Stimulated activated CD4-positive, alpha-beta T cell treated with anti-CD3 and anti-CD28 coated beads, Interleukin-15, amount 100 ng/mL, for 48 hours (primary cell): Measurements from ENCODE around the gene USP32.
"Not testable (repeated sequence)": the region's sequence is repeated elsewhere in the genome, so short reads cannot be mapped to it uniquely, and the experiment has no call there.

Source experiments
- DNase-seq, 2 donors: peaks; one replicate each; pipeline ENCODE4 v3.0.0-alpha.2; 2020; ENCODE audit warnings: low read depth in 2 of 2

The USP32 gene

DNA sequence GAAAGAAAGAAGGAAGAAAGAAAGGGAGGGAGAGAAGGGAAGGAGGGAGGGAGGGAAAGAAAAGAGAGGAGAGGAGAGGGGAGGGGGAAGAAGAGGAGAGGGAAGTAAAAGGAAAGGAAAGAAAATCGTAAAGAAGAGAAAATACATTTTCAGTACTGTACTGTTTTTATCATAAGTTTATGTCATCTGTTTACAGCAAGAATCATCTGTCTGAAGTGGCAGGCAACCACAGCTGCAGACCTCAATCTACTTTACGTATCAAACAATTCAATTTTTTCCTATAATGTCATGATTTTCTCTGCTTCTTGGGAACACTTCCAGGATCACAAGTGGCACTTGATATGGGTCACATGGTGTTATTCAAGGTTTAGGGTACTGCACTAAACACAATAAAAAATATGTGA is 58.3 kb downstream of the USP32 start:
- DNase-seq = no peak

DNA sequence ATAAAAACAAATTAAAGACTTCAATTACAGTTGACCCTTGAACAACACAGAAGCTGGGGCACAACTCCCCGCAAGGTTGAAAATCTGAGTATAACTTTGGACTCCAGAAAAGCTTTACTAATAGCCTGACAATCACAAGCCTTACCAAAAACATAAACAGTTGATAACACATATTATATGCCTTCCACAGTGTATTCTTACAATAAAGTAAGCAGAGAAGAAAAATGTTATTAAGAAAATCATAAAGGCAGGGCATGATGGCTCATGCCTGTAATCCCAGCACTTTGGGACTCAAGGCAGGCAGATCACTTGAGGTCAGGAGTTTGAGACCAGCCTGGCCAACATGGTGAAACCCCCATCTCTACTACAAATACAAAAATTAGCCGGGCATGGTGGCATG is 58.9 kb downstream of the USP32 start:
- not testable (repeated sequence) for DNase-seq

DNA sequence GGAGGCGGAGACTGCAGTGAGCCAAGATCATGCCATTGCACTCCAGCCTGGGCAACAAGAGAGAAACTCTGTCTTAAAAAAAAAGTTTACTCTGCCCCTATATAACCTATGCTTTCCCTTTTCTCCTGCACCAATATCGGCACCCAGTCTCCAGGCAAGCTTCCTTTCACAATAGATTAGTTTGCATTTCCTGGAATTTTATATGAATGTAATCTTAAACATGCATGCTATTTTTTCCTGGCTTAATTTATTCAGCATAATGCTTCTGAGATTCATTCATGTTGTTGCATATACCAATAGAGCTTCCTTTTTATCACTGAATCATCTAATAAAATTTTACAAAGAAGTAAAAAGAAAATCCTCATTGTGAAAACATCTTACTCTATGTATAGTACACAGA is 59.4 kb downstream of the USP32 start:
- DNase-seq = no peak

DNA sequence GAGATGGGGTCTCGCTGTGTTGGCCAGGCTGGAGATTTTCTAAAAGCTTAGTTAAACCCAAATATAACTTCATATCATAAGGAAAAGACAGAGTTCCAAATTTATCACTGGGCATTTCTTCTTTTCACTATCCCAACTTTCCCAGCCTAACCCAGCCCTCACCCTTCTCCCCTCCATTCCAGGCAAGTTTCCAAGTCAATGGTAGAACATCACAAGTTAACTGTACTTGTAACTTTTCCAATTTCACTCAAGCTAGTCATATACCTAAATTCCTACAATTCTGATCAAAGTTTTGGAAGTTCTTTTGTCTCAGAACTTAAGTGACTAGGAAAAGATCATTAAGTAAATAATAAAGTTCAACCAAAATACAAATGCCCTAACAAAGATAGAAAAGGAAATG is 61.2 kb downstream of the USP32 start:
- no peak for DNase-seq

DNA sequence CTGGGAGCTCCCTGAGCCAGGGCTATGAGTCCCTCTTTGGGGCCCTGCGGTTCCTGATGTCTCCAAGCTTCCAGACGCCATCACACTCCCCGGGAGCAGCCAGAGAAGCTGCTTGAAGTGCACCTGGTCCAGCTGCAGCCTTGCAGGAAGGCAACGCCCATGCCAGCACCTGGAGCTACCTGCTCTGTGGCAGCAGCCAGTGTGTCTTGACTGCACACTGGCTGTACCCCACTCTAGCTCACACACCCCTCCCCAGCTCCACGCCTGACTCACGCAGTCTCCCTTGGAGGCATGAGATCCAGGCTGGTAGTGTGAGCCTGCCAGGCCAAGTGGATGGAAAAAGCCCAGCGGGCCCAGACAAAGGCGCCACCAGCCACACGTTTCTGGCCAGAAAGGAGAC is 63.3 kb downstream of the USP32 start:
- DNase-seq = no peak

DNA sequence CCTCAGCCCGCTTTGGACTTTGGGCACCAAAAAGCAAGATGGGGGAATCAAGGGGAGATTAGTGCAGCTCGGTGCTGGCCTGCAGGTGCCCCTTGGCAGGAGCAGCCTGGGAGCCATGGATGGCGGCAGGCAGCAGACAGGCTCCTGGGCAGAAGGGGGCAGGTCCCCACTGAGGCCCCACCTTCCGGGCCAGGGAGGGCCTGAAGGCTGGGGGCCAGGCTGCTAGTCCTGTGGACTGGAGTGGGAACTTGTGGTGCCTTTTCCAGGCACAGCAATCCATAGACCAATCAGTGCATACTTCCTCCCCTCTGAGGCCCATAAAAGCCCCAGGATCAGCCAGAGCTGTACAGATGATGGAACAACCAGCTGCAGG is 64.0 kb downstream of the USP32 start:
- DNase-seq = no peak

DNA sequence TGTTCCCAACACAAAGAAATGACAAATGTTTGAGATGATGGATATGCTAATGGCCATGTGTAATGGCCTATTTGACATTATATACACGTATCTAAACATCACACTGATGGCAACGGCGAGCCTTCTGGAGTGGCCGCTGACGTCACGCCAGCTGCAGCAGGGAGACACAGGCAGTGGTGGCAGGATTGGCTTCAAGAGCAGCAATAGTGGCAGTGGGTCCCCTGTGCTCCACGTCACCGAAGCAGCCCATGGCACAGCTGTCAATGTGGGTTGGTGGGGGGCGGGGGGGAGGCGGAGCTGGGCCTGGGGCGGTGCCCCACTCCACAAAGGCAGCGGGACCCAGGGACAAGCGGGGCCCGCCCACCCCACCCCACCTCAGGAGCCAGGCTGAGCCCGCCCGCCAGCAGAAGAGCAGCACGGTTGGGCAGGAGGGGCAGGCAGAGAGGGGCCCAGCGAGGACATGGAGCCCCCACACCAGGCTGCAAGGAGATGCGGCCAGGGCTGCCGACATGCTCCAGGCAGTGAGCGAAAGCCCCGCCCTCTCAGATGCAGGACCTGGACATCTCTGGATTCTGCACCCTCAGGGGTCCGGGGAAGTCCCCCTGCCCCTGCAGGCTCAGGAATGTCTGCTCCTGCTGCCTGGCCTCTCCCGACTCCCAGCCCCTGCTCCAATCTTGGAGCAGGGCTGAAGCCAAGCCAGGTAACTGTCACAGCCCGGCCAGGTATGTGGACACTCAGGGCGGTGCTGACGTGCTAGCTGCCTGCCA is 64.6 kb downstream of the USP32 start:
- no peak for DNase-seq

DNA sequence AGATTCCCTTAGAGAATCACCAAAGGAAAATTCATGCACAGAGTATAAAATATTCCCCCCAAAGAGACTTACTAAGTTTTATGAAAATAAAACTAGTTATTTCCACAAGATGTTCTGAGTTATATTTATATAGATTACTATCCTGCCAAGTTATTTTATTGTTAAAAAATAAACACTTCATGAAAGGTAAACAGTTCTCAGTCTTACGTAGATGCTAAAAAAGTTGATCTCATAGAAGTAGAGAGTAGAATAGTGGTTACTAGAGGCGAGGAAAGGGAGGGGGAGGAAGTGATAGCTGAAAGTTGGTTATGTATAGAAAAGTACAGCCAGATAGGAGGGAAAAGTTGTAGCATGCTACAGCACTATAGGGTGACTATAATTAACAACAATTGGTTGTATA is 65.2 kb downstream of the USP32 start:
- DNase-seq = no peak

DNA sequence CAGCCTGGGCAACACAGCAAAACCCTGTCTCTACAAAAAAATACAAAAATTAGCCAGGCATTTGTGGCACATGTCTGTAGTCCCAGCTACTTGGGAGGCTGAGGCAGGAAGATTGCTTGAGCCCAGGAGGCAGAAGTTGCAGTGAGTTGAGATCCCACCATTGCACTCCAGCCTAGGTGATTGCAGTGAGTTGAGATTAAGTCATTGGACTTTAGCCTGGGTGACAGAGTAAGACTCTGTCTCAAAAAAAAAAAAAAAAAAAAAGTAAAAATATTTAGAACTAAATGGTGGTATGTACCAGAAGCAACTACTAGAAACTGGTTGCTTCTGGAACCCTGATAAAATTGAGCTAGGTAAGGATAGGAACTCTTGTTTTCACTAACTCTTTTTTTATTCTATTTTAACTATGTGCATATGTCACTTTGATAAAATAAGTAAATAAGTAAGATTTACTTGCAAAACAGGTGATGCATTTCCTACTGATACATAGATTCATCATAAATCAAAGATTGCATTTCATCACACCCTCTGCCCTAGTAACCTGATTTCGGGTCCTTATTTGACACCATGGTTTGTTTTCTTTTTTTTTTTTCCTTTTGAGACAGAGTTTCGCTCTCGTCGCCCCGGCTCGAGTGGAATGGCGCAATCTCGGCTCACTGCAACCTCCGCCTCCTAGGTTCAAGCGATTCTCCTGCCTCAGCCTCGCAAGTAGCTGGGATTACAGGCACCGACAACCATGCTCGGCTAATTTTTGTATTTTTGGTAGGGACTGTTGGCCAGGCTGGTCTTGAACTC is 66.0 kb downstream of the USP32 start:
- DNase-seq = no peak

DNA sequence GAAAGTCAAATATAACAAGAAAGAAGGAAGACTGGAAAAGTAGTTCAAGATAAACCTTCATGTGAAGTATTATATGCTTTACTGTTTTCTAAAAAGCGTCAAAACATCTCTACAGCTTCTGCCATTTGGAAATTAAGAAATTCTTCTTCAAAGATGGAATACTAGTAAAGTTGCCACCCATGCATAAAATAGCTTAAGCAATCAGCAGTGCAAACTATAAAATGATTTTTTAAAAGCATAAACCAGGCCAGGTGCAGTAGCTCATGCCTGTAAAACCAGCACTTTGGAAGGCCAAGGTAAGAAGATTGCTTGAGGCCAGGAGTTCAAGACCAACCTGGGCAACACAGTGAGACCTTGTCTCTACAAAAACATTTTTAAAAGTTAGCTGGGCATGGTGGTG is 68.2 kb downstream of the USP32 start:
- DNase-seq = no peak

DNA sequence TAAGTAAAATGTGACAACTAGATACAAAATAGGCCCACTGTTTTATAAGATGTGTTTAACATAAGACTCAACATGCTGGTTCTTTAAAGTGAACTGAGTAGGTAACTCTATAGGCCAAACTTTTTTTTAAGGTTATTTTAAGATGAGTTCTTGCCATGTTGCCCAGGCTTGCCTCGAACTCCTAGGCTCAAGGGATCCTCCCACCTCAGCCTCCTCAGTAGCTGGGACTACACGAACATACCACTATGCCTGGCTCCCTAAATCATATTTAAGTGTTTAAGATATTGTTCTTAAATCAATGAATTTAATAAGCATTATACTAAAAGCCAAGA is 69.9 kb downstream of the USP32 start:
- DNase-seq = no peak

DNA sequence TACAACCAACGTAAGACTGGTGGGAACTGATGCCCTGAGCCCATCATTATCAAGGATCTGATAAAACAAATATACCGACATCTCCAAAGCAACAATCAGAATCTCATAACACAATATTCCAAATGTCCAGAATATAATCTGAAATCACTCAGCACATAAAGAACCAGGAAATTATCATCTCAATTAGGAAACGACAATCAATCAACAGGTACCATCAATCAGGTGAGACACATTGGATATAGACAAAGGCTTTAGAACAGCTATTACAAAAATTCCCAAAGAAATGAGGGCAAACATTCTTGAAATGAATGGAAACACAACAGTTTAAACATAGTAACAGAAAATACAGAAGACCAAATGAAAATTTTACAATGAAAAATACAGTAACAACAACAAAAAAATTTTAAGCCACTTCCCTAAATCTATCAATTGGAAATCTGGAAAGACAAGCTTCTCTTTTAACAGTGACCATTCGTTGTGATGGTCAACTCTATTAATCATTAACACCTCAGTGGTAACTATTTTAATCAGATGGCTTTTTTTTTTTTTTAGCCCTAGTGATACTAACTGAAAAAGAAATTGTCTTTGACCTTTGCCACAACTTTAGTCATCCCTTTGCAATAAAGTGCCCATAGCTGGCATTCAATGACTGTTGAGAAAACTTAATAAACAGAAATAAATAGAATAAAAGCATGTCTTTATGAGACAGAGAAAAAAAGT is 70.4 kb downstream of the USP32 start:
- no peak for DNase-seq

DNA sequence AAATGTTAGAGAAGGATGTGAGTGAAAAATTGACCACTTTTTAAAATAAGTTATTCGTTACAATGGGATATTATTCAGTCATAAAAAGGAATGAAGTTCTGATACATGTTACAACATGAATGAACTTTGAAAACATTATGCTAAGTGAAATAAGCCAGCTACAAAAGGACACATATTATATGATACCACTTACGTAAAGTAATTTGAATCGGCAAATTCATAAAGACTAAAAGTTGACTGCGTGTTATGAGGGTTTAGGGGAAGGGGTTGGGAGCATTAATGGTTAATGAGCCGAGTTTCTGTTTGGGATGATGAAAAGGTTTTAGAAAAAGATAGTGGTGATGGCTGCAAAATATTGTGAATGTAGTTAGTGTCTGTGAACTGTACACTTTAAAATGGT is 73.1 kb downstream of the USP32 start:
- no peak for DNase-seq

DNA sequence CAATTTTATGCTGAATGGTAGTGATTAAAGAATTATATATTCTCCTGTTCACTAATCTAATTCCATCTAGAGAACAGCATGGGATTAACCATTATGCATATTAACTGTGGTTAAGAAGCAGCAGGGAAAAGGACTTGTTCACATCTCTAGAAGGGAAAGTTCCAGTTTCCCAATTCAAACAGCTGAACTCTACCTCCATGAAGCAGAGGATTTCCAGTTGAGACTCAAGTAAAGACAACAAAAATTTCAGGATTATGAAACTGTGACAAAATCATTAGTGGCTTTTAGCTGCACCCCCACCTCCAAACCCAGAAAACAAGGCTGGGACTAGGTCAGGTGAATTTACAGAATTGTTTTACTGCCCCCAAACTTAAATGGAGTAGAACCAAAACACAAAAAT is 73.6 kb downstream of the USP32 start:
- no peak for DNase-seq

DNA sequence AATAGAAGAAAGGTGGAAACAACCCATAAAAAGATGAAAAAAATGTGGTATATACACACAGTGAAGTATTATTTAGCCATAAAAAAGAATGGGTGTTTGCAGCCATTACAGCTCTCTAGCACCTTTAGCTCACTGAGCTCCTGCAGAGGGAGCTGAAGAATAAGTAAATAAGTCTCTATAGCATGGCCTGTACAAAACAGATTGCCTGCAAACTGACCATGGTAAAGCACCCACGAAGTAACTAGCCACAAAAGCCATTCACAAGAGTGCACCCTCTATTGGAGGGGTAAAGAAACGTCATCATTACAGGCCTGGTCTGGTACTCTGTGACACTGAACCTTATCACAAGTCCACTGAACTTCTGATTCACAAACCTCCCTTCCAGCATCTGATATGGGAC is 76.3 kb downstream of the USP32 start:
- no peak for DNase-seq

DNA sequence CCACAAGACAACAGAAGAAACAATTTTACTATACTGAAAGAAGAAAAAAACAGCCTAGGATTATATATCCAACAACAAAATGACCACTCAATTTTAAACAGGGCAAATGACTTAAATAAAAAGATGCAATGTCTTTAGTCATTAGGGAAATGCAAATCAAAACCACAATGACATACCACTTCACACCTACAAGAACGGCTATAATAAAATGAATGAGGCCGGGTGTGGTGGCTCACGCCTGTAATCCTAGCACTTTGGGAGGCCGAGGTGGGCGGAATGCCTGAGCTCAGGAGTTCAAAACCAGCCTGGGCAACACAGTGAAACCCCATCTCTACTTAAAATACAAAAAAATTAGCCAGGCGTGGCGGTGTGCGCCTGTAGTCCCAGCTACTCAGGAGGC is 77.0 kb downstream of the USP32 start:
- not testable (repeated sequence) for DNase-seq

DNA sequence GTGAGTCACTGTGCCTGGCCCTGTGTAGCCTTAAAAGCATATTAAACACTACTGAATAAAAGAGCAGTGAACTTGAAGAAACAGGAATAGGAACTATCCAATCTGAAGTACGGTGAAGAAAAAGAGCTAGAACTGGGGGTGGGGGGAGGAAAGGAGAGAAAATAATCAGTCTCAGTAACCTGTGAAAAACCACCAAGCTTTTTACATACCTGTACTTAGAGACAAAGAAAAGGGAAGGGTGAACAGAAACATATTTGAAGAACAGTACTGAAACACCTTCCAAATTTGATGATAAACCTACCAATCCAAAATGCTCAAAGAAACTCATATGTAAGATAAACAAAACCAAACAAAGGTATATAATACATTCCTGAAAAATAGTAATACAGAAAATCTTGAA is 77.5 kb downstream of the USP32 start:
- no peak for DNase-seq

DNA sequence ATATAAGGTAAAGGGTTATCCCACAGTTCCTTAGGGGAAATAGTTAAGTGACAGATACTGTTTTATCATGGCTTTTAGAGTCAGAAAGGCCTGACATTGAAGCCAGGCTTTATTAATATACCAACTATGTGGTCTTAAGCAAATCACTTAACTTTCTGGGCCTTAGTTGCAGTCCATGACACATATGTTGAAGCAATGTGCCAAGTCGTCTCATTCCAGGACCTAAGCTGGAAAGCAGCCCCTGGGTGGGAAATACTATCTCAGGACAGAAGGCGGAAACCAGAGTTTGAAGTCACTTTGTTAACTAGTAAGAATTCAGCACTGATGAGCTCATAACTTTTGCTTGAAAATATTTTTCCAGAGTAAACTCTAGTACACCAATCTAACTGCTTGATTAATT is 80.0 kb downstream of the USP32 start:
- DNase-seq = no peak

DNA sequence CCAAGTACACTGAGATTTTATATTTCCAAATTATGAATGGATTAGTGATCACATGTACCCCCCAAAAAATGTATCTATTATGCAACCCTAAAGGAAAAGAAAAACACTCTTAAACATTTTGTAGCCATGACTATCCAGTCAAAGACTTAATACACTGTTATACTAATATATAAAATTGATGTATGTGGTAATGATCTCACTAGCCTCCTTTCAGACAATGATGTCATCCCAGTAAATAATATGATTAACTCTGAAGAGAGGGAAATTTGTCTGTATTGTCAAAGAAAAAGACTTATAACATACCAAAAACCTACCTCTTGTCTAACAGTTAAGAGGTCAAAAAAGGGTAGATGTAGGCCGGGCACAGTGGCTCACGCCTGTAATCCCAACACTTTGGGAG is 80.7 kb downstream of the USP32 start:
- DNase-seq = no peak

DNA sequence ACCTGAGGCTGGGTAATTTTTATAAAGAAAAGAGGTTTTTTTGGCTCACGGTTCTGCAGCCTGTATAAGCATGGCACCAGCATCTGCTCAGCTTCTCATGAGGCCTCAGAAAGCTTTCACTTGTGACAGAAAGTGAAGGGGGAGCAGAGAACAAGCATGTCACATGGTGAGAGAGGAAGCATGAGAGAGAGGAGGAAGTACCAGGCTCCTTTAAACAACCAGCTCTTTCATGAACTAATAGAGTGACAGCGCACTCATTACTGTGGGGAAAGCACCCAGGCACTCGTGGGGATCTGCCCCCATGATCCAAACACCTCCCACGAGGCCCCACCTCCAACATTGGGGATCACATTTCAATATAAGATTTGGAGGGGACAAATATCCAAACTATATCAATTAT is 86.8 kb downstream of the USP32 start:
- DNase-seq = peak in 1 of 2 donors; percentile 7

DNA sequence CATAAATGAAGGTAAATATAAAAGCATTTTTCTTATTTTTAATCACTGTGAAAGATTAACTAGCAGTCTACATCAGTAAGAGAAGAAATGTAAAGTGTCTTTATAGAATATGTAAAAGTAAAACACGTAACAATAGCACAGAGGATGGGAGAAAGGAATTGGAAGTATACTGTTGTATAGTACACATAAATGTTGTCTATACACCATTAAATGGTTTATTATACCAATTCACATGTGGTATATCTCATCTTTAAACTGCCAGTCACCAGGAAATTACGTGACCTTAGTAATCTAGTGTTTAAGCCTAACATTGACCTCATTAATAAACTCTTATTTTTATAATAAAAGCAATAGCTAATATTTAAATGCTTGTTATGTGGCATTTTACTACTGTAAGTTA is 87.4 kb downstream of the USP32 start:
- no peak for DNase-seq

DNA sequence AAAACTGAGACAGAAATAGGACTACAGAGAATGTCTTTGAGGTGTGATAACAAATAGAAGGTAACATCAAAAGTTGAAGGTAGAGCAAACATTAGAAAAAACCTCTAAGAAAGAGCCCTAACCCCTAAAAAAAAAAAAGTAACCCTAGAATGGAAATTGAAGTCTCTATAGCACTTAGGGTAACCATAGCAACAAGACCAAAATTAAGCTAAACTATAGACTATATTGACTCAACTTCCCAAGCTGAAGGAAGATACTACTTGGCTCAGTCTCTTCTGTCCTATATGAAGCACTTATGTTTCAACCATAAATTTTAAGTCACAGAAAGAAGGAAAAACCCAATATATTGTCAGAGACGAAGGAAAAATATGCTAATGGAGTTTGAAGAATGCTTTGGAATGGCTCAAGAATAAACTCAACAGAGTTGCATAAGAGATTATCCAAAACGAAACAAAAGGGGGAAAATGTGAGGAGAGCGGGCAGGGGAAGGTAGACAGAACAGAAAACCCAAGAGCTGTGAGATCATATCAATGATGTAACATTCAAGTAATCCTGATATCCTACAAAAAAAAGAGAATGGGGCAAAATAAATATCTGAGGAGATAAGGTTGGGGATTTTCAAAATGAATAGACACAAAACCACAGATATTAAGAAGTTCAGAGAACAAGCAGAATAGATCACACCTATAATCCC is 88.4 kb downstream of the USP32 start:
- no peak for DNase-seq
